ENCODE results near the gene CIART. TPM values are rescaled to one million over a fixed set of nuclear protein-coding genes. Genes with fewer than 3 reads are reported as not detected.

The CIART gene
- total RNA-seq, 1 experiment from 2014 or later: 19.0 TPM

DNA sequence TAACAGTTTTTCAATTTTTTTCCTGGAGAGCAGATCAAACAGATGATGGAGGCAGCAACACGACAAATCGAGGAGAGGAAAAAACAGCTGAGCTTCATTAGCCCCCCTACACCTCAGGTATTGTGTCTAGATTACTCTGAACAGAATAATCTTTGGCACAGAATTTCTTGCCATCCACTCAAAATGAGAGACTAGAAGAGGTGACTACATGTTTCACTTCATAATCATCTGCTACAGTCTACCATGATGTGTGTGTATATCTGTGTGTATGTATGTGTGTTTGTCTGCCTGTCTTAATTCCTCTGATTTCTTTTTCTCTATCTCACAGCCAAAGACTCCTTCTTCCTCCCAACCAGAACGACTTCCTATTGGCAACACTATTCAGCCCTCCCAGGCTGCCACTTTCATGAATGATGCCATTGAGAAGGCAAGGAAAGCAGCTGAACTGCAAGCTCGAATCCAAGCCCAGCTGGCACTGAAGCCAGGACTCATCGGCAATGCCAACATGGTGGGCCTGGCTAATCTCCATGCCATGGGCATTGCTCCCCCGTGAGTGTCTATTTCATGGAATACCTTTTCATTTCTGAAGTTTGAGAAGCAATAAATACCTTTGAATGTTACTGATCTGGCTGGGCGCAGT, 50.4 kb downstream of the CIART start:
- H3K27ac ChIP-seq (ENCODE audit: low read length): no peak overlapping the region
- H3K9me3 ChIP-seq (ENCODE audit: low read length): no peaks in the 10 kb centered on the region
- no TSS peak for BruUV-seq (replicated peaks)
- no peaks in the 10 kb centered on the region for H3K9me2 ChIP-seq (replicated peaks; ENCODE audit: low read length)
- no peaks in the 10 kb centered on the region for H3K4me1 ChIP-seq (ENCODE audit: insufficient read depth, low read length)
- no peak overlapping the region for H3K4me2 ChIP-seq (ENCODE audit: low read length)
- DNase-seq (no peak), ATAC-seq (no peak)
- H3K27me3 ChIP-seq (ENCODE audit: low read length): no peaks in the 10 kb centered on the region
- TF ChIP-seq, protein P1, sequence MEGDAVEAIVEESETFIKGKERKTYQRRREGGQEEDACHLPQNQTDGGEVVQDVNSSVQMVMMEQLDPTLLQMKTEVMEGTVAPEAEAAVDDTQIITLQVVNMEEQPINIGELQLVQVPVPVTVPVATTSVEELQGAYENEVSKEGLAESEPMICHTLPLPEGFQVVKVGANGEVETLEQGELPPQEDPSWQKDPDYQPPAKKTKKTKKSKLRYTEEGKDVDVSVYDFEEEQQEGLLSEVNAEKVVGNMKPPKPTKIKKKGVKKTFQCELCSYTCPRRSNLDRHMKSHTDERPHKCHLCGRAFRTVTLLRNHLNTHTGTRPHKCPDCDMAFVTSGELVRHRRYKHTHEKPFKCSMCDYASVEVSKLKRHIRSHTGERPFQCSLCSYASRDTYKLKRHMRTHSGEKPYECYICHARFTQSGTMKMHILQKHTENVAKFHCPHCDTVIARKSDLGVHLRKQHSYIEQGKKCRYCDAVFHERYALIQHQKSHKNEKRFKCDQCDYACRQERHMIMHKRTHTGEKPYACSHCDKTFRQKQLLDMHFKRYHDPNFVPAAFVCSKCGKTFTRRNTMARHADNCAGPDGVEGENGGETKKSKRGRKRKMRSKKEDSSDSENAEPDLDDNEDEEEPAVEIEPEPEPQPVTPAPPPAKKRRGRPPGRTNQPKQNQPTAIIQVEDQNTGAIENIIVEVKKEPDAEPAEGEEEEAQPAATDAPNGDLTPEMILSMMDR (conservative IDR thresholded peaks at IDR 0.05; ENCODE audit: low read depth, low read length): no peak
- TF ChIP-seq EZH2phosphoT487 (IDR thresholded peaks at IDR 0.05; ENCODE audit: borderline replicate concordance, low read length): no peak
- POLR2A ChIA-PET (ENCODE audit: unreplicated experiment): no interaction called here
- CTCF ChIA-PET: no interaction called here
- intact Hi-C loops (cut with micrococcal nuclease): no loop called here
- no peak overlapping the region for H3K9ac ChIP-seq (ENCODE audit: low read length)
- H4K20me1 ChIP-seq (ENCODE audit: low read length): no peaks in the 10 kb centered on the region
- H3K36me3 ChIP-seq (ENCODE audit: low read depth, low read length): peaks cover 47% of the 10 kb centered on the region
- no peaks in the 10 kb centered on the region for H3F3A ChIP-seq (ENCODE audit: low read length, unreplicated experiment)
- H2AFZ ChIP-seq (ENCODE audit: low read length): no peak overlapping the region
- no peak overlapping the region for H3K4me3 ChIP-seq (ENCODE audit: low read length)
- H3K79me2 ChIP-seq (ENCODE audit: low read length): no peaks in the 10 kb centered on the region

Other genes with a start within 250 kb of the CIART start
- gene VPS45, start 214.8 kb upstream of the CIART start, total RNA-seq (2014; rRNA removed): 39.5 and 47.8 TPM in 2 replicates
- gene PLEKHO1, start 132.6 kb upstream of the CIART start, total RNA-seq (2014; rRNA removed): 13.8 and 29.5 TPM in 2 replicates
- 42.0 and 47.4 TPM in 2 replicates for gene ANP32E, start 46.4 kb upstream of the CIART start, total RNA-seq (2014; rRNA removed)
- gene CA14, start 24.8 kb upstream of the CIART start, total RNA-seq (2014; rRNA removed): not detected in 2 replicates
- gene APH1A, start 13.5 kb upstream of the CIART start, total RNA-seq (2014; rRNA removed): 211 and 222 TPM in 2 replicates
- gene C1orf54, start 9.8 kb upstream of the CIART start, total RNA-seq (2014; rRNA removed): 0.98 TPM in 1 of 2 replicates, not detected in the other
- gene MRPS21, start 11.3 kb downstream of the CIART start, total RNA-seq (2014; rRNA removed): 109 and 124 TPM in 2 replicates
- 73.0 and 73.5 TPM in 2 replicates for gene PRPF3, start 39.0 kb downstream of the CIART start, total RNA-seq (2014; rRNA removed)
- gene RPRD2, start 81.6 kb downstream of the CIART start, total RNA-seq (2014; rRNA removed): 12.5 and 12.6 TPM in 2 replicates
- gene TARS2, start 204.9 kb downstream of the CIART start, total RNA-seq (2014; rRNA removed): 56.2 and 61.6 TPM in 2 replicates
- 2.3 and 3.7 TPM in 2 replicates for gene ECM1, start 225.6 kb downstream of the CIART start, total RNA-seq (2014; rRNA removed)
- 0.73 TPM in 1 of 2 replicates, not detected in the other for gene FALEC, start 233.2 kb downstream of the CIART start, total RNA-seq (2014; rRNA removed)